Right lobe of liver (tissue), 6 donors: Measurements from ENCODE around the gene ZNF333. TPM values are rescaled to one million over a fixed set of nuclear protein-coding genes. Genes with fewer than 3 reads are reported as not detected.

Experiments
- ATAC-seq, 4 donors: fragments of 200-7000 bp; cut with Tn5 transposase; one replicate each; pipeline ENCODE4 v1.9.1; 2020; ENCODE audit warnings: mild to moderate bottlenecking in 4 of 4, moderate library complexity in 4 of 4
- DNase-seq, 3 donors: peaks; one replicate each; pipeline ENCODE4 v3.0.0-alpha.2; 2020
- H3K27ac ChIP-seq, 3 donors: fragments of 200-600 bp; one replicate each; pipeline ENCODE4 v1.8.0; 2022
- H3K27me3 ChIP-seq, 2 donors: fragments of 200-600 bp; one replicate each; pipeline ENCODE4 v1.8.0; 2022
- H3K36me3 ChIP-seq, 4 donors: fragments of 200-600 bp; sonication (generic) in 1 of 4; one replicate each; pipeline versions ENCODE4 v1.5.1 to v1.8.0; 2017 to 2022; ENCODE audit warnings: control low read depth in 1 of 4
- H3K4me1 ChIP-seq, 4 donors: fragments of 200-600 bp; sonication (generic) in 1 of 4; one replicate each; pipeline versions ENCODE4 v1.5.1 to v1.8.0; 2017 to 2022; ENCODE audit warnings: control low read depth in 1 of 4
- H3K4me3 ChIP-seq, 3 donors: fragments of 200-600 bp; one replicate each; pipeline ENCODE4 v1.8.0; 2022
- H3K9me3 ChIP-seq, 4 donors: fragments of 200-600 bp; sonication (generic) in 1 of 4; one replicate each; pipeline versions ENCODE4 v1.5.1 to v1.8.0; 2017 to 2022; ENCODE audit warnings: control low read depth in 1 of 4
- CTCF ChIP-seq, 4 donors: fragments of 200-600 bp in 3 of 4; fragments of 450-650 bp in 1 of 4; IDR thresholded peaks; one replicate each; pipeline versions ENCODE4 v1.5.1 to v1.8.0; 2016 to 2022; ENCODE audit warnings: antibody characterized with exemption in 4 of 4, mild to moderate bottlenecking in 2 of 4
- POLR2A ChIP-seq: fragments of 450-650 bp; IDR thresholded peaks from one replicate; pipeline ENCODE4 v1.6.1; 2017; ENCODE audit warnings: antibody characterized with exemption, mild to moderate bottlenecking
- WGBS: methylation state at CpG from one replicate; pipeline ENCODE4 v1.1.6; 2018; ENCODE audit warnings: low coverage, low lambda C conversion rate; ENCODE audit not compliant: insufficient coverage; ENCODE audit errors: missing lambda C conversion rate; 5-methylcytosine and 5-hydroxymethylcytosine counted together
- intact Hi-C, 2 donors: fragments of 100-400 bp; cut with DNase I; formaldehyde crosslinking; loops; one replicate each; pipeline versions ENCODE4 v1.11.2 to v1.14.1; 2022
- total RNA-seq, 6 experiments: library from RNA; depleted of rRNA in 2 of 6; stranded (reverse); fragments of >200 nt in 2 of 6; fragmentation: NEBNext Ultra II Directional in 3 of 6; extraction: Animal tissue kit (Norgen Biotek cat#: 25700) in 3 of 6; gene quantifications; one replicate each; pipeline versions ENCODE4 v1.1.0 to v1.2.4, GENCODE V29; 2016 to 2023
- donor health status: DM: no; HTN: yes; CAD: no.
- donor health status: DM: no; HTN: no; CAD: no.
- donor health status: DM: no; HTN: no; CAD: no.
- donor health status: DM: no; HTN: yes; CAD: no.
- donor health status: DM: no; HTN: yes; CAD: no.

Gene ZNF333
- total RNA-seq, 6 experiments from 2014 or later: 2.5 to 6.1 (median 3.8) TPM

- H3K36me3 ChIP-seq: peaks cover 0 to 31% (median 18%) of the 10 kb centered on the region in 4 donors
- TF ChIP-seq CTCF (IDR thresholded peaks at IDR 0.05) (no peak), POLR2A (no peak)
- intact Hi-C loops: no loop called here
- ATAC-seq (no peak), DNase-seq (no peak)
- 68% methylated on average over 6 of the region's 18 CpGs for WGBS
- H3K27me3 ChIP-seq: no peaks in the 10 kb centered on the region
- H3K9me3 ChIP-seq: peaks cover 0 to 44% (median 26%) of the 10 kb centered on the region in 4 donors
- no peak overlapping the region for H3K4me3 ChIP-seq
- no peak overlapping the region for H3K27ac ChIP-seq
- H3K4me1 ChIP-seq: no peaks in the 10 kb centered on the region
Observed at GRCh38 chr19:14718522-14719116, 28.8 kb downstream of the ZNF333 start.

- H3K9me3 ChIP-seq: peaks cover 0 to 44% (median 28%) of the 10 kb centered on the region in 4 donors
- H3K36me3 ChIP-seq: peaks cover 0 to 31% (median 18%) of the 10 kb centered on the region in 4 donors
- intact Hi-C loops: no loop called here
- H3K27ac ChIP-seq: no peak overlapping the region
- no peaks in the 10 kb centered on the region for H3K4me1 ChIP-seq
- TF ChIP-seq POLR2A (no peak), CTCF (IDR thresholded peaks at IDR 0.05) (no peak)
- H3K27me3 ChIP-seq: no peaks in the 10 kb centered on the region
- DNase-seq: no peak
- H3K4me3 ChIP-seq: no peak overlapping the region
- no peak for ATAC-seq
- WGBS: 100% methylated on average over 2 of the region's 3 CpGs
Observed at GRCh38 chr19:14719162-14719561, 29.3 kb downstream of the ZNF333 start.

- H3K27me3 ChIP-seq: no peaks in the 10 kb centered on the region
- no peaks in the 10 kb centered on the region for H3K4me1 ChIP-seq
- no peak overlapping the region for H3K27ac ChIP-seq
- H3K9me3 ChIP-seq: peaks cover 0 to 42% (median 23%) of the 10 kb centered on the region in 4 donors
- no peak for TF ChIP-seq CTCF (IDR thresholded peaks at IDR 0.05)
- no peak for TF ChIP-seq POLR2A
- ATAC-seq (no peak), DNase-seq (no peak)
- H3K36me3 ChIP-seq: peaks cover 0 to 17% (median 8%) of the 10 kb centered on the region in 4 donors
- 69% methylated on average over 2 of the region's 2 CpGs for WGBS
- H3K4me3 ChIP-seq: no peak overlapping the region
- intact Hi-C loops: no loop called here
Observed at GRCh38 chr19:14722127-14722526, 32.3 kb downstream of the ZNF333 start.

- H3K4me3 ChIP-seq: no peak overlapping the region
- H3K36me3 ChIP-seq: no peaks in the 10 kb centered on the region
- H3K9me3 ChIP-seq: peaks cover 0 to 5% (median 1%) of the 10 kb centered on the region in 4 donors
- intact Hi-C loops: no loop called here
- TF ChIP-seq CTCF (IDR thresholded peaks at IDR 0.05) (no peak), POLR2A (no peak)
- ATAC-seq: no peak
- no peaks in the 10 kb centered on the region for H3K4me1 ChIP-seq
- WGBS: 79% methylated on average over 2 of the region's 7 CpGs
- no peak overlapping the region for H3K27ac ChIP-seq
- no peaks in the 10 kb centered on the region for H3K27me3 ChIP-seq
- DNase-seq: no peak
Observed at GRCh38 chr19:14728595-14728994, 38.7 kb downstream of the ZNF333 start.
